Kidney glomerular epithelial cell (primary cell): ENCODE results near the gene PRR20C.
"Not testable (repeated sequence)": the region's sequence is repeated elsewhere in the genome, so short reads cannot be mapped to it uniquely, and the experiment has no call there.

ENCODE experiments used
- DNase-seq: peaks from one replicate; lab custom pipeline; 2025; lab: John Stamatoyannopoulos, UW

Gene PRR20C

DNA sequence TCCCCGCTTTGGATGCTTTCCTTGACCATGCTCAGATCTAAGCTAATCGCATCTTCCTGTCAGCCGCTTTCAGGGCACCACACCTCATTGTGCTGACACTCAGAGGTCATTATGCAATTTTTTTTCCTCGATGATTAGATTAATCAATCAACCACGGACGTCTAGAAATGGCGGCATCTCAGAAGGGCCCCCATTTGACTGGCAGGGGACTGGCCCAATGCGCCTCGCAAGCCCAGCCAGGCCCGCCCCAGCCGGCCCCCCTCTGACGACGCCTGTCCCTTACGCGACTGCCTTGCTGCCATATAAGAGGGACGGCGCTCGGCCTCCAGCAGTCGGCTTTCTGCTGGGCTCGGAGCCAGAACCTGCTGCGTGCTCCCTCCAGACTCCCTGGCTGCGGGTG, at the start of gene PRR20C:
PRR20C (plus strand) TSS at position 301 of the 400 bp plus-strand sequence. CDS start 387 bp downstream, outside the sequence.
- DNase-seq, result not testable (repeated sequence)

DNA sequence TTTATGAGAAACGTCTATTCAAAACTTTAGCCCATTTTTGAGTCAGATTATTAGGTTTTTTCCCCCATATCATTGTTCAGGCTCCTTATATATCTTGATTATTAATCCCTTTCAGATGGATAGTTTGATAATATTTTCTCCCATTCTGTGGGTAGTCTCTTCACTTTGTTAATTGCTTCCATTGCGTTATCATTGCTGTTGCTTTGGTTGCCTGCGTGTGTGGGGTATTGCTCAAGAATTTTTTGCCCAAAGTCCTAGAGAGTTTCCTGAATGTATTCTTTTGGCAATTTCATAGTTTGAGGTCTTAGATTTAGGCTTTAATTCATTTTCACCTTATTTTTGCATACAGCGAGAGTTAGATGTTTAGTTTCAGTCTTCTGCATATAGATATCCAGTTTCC, 38.9 kb upstream of the PRR20C start:
- DNase-seq, result no peak

DNA sequence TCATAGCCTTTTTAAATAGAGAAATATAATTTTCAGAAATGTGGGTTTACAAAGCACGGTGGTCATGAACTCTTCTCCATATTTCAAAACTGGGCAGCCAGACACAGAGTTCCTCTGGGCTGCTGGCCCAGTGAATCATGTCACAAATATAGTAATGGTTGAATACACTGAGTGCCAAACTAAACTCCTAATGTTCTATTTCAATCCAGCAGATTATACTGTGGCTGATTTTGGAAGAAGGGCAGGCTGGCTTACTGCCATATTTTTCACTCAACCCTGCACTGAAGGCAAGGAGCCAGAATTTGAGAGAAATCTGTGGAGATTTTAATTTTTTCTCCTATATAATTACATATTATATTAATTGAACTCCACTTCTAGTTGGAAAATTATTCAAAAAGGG, 30.2 kb upstream of the PRR20C start:
- DNase-seq, result no peak

GRCh38 chr13:57128909-57129308, 25.0 kb upstream of the PRR20C start:
- no peak for DNase-seq

GRCh38 chr13:57136093-57136492, 17.8 kb upstream of the PRR20C start:
- no peak for DNase-seq

- peak; percentile 36 for DNase-seq
Observed at GRCh38 chr13:57137585-57137984, 16.3 kb upstream of the PRR20C start.

DNA sequence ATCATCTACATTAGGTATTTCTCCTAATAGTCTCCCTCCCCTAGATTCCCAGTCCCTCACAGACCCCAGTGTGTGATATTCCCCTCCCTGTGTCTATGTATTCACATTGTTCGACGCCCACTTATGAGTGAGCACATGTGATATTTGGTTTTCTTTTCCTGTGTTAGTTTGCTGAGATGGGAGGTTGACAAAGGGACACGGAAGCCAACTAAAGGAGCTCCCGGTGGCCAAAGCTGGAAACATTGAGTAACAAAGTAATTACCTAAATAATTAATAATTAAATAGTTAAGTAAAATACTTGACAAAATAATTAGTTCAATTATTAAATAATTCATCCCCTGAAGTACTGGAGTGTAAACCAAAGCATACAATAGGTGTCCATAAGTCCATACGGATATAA, 14.9 kb upstream of the PRR20C start:
- DNase-seq, result no peak

GRCh38 chr13:57139781-57140180, 14.1 kb upstream of the PRR20C start:
- DNase-seq, result not testable (repeated sequence)

- not testable (repeated sequence) for DNase-seq
Observed at GRCh38 chr13:57140235-57140968, 13.5 kb upstream of the PRR20C start, which contains the start of gene PRR20A. TSS of gene PRR20A (plus strand) at chr13:57140918. CDS start at chr13:57141305, 387 bp downstream.

DNA sequence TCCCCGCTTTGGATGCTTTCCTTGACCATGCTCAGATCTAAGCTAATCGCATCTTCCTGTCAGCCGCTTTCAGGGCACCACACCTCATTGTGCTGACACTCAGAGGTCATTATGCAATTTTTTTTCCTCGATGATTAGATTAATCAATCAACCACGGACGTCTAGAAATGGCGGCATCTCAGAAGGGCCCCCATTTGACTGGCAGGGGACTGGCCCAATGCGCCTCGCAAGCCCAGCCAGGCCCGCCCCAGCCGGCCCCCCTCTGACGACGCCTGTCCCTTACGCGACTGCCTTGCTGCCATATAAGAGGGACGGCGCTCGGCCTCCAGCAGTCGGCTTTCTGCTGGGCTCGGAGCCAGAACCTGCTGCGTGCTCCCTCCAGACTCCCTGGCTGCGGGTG, 6.7 kb upstream of the PRR20C start, which contains the start of gene PRR20B:
PRR20B (plus strand) TSS at position 301 of the 400 bp plus-strand sequence. CDS start 387 bp downstream, outside the sequence.
- DNase-seq, result not testable (repeated sequence)

GRCh38 chr13:57148106-57148505, 5.8 kb upstream of the PRR20C start:
- DNase-seq, result not testable (repeated sequence)

GRCh38 chr13:57160332-57160731, 6.5 kb downstream of the PRR20C start, which contains the start of gene PRR20D:
TSS of gene PRR20D (plus strand) at chr13:57160632. CDS start at chr13:57161019, 387 bp downstream.
- DNase-seq, result not testable (repeated sequence)

DNA sequence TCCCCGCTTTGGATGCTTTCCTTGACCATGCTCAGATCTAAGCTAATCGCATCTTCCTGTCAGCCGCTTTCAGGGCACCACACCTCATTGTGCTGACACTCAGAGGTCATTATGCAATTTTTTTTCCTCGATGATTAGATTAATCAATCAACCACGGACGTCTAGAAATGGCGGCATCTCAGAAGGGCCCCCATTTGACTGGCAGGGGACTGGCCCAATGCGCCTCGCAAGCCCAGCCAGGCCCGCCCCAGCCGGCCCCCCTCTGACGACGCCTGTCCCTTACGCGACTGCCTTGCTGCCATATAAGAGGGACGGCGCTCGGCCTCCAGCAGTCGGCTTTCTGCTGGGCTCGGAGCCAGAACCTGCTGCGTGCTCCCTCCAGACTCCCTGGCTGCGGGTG, 13.0 kb downstream of the PRR20C start, which contains the start of gene PRR20E:
PRR20E (plus strand) TSS at position 301 of the 400 bp plus-strand sequence. CDS start 387 bp downstream, outside the sequence.
- not testable (repeated sequence) for DNase-seq

DNA sequence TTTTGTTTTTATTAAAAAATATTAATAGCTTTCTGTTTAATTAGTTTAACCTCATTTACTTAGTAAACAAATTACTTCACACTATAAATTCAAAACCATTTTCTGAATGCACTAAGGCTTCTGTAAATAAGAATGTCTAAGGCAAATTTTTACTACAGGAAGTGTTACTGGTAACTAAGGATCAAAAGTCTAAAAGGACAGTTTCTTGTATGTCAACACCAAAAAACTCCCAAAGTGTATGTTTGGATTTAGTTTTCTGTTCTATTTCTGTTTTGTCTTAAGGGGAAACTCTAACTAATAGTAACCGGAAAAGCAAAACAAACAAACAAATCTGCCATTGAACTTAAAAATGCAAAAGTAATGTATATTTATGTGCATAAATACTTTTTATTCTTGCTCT, 37.8 kb downstream of the PRR20C start:
- DNase-seq, result no peak
